ENCODE data around the gene PLEKHA8. TPM values are rescaled to one million over a fixed set of nuclear protein-coding genes. Genes with fewer than 3 reads are reported as not detected.

The PLEKHA8 gene
- total and polyA plus RNA-seq, 11 donors: 1.5 to 6.8 (median 4.1) TPM

DNA sequence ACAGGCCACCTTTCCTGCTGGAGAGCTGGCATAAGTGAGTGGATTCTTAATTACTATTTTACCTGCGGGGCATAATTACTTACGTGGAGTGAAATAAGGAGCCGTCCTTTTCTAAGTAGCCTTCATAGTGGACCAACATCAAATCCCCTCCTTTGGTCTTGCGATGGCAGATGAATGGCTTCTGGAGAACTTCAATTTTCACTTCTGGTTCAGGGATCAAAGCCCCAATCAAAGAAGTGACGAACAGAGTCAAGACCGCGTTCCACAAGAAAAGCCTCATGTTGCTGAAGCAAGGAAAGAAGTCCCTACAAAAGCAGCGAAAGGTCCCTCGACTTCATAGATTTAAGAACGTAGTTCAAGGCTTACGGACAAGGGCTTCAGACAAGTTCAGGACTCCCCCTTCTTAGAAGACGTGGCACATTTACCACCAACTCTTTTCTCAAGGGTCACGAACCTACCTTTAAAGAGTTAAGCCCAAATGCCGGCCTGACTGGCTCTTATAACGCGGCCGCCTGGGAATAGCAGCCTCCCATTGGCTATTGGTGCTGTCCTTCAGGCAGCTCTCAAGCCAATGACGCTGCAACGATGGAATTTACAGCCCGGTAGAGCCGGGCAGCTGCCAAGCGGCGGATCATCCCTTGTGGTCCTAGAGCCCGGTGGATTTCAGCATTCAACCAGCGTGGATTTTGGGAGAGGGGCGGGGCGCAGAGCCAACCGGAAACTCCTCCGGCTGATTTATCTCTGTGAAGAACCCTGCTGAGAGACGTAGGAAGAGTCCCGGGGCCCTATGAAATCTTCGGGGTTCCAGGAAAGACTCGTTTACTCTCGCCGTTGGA lies 1.8 kb upstream of the PLEKHA8 start, which contains the start of gene FKBP14:
Gene FKBP14, minus strand, starts transcription at position 474 of the 836 bp plus-strand sequence. Its CDS starts 194 bp downstream, at position 280.
- TF ChIP-seq CTCF (IDR thresholded peaks at IDR 0.05): no peak
- TF ChIP-seq POLR2A (IDR thresholded peaks at IDR 0.05): no peak
- DNase-seq: peak; percentile 97 to 98 (median 98)
- WGBS, 4 donors: 0% methylated on average over 32 to 35 of the region's 35 CpGs
- intact Hi-C loops (cut with DNase I): loop anchor here in 3 of 10 donors (2.0 to 10.0 kb wide), 4 partner anchors 36 to 258 kb away; partner anchors contain the start of genes MTURN (in 1 of the 3), SCRN1 (in 1 of the 3) and ZNRF2 (in 1 of the 3)
- ATAC-seq: peak; percentile 94 to 98 (median 94)
- Histone ChIP-seq H3K27me3 (no peaks in the 10 kb centered on the region), H3K9me3 (no peaks in the 10 kb centered on the region), H3K36me3 (peaks cover 0 to 3% (median 0%) of the 10 kb centered on the region in 9 donors), H3K27ac (peak within 1 kb of the TSS; percentile 48 to 97 (median 90)), H3K4me3 (peak within 1 kb of the TSS; percentile 62 to 98 (median 88)), H3K4me1 (peaks cover 0 to 47% (median 30%) of the 10 kb centered on the region in 12 donors)

DNA sequence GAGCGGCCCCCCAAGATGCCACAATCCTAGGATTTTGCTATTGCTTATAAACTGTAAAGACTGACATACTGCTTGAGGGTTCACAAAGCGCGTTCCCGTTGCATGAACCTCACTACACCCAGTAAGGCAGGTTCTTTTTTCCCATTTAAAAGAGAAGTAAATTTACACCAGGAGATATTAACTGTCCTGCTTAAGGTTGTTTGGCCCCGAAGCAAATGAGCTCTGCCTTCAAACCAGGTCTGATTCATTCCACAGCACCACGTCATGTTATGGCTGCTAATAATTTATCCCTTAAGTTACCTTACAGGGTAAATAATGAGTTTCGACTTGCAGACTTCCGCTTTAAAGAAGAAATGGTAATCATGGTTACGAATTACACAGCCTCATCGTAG lies 1.2 kb upstream of the PLEKHA8 start:
- DNase-seq (no peak), ATAC-seq (peak in 3 of 4 donors; percentile 13 to 23 (median 16))
- peaks cover 0 to 48% (median 30%) of the 10 kb centered on the region in 12 donors for H3K4me1 ChIP-seq
- peak overlapping the region; percentile 36 to 97 (median 90) for H3K27ac ChIP-seq
- WGBS, 4 donors: 1 to 2% (median 1%) methylated on average over 10 of the region's 10 CpGs
- no peaks in the 10 kb centered on the region for H3K9me3 ChIP-seq
- peak overlapping the region; percentile 30 to 98 (median 85) for H3K4me3 ChIP-seq
- TF ChIP-seq CTCF (IDR thresholded peaks at IDR 0.05) (no peak), POLR2A (IDR thresholded peaks at IDR 0.05) (no peak)
- H3K27me3 ChIP-seq: no peaks in the 10 kb centered on the region
- no peaks in the 10 kb centered on the region for H3K36me3 ChIP-seq
- intact Hi-C loops (cut with DNase I): loop anchor here in 3 of 10 donors (2.0 to 10.0 kb wide), 4 partner anchors 35 to 258 kb away; partner anchors contain the start of genes MTURN (in 1 of the 3), SCRN1 (in 1 of the 3) and ZNRF2 (in 1 of the 3)

DNA sequence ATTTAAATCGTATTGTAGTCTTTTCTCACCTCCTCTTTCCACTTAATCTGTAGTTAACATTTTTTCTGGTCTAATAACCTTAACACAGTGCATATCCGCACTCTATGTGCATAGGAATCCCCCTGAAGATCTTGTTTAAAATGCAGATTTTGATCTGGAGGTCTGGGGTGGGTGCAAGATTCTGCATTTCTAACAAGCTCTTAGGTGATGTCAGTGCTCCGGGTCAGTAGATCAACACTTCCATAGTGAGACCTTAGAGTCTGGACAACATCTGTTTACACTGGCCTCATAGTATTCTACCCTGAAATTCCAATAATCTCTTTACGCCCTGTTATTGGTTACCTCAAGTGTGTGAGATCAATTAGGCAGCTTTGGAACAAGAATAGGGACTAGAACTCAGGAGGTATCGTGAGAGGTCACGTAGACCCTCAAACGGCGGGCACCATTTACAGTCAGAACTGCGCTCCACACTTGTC lies 434 bp upstream of the PLEKHA8 start:
- intact Hi-C loops (cut with DNase I): loop anchor here in 3 of 10 donors (2.0 to 10.0 kb wide), 4 partner anchors 35 to 257 kb away; partner anchors contain the start of genes MTURN (in 1 of the 3), SCRN1 (in 1 of the 3) and ZNRF2 (in 1 of the 3)
- Histone ChIP-seq H3K27me3 (no peaks in the 10 kb centered on the region), H3K9me3 (no peaks in the 10 kb centered on the region), H3K36me3 (no peaks in the 10 kb centered on the region), H3K4me3 (peak overlapping the region; percentile 62 to 98 (median 88)), H3K4me1 (peaks cover 0 to 55% (median 32%) of the 10 kb centered on the region in 12 donors), H3K27ac (peak overlapping the region in 11 of 12 donors; percentile 40 to 97 (median 90))
- DNase-seq (no peak), ATAC-seq (peak in 2 of 4 donors; percentile 0)
- 4 to 6% (median 5%) methylated on average over 9 of the region's 9 CpGs for WGBS, 4 donors
- TF ChIP-seq CTCF (IDR thresholded peaks at IDR 0.05) (no peak), POLR2A (IDR thresholded peaks at IDR 0.05) (no peak)
